Measurements from ENCODE around the gene NCAM1. TPM values are rescaled to one million over a fixed set of nuclear protein-coding genes. Genes with fewer than 3 reads are reported as not detected.

NCAM1 gene
- total RNA-seq, 4 donors from 2014 or later, result 94.8 to 195 (median 150) TPM

GRCh38 chr11:113249491-113249763 is 288.2 kb downstream of the NCAM1 start:
- Histone ChIP-seq H3K4me1 (peaks cover 4% of the 10 kb centered on the region in 2 donors), H3K36me3 (no peaks in the 10 kb centered on the region), H3K27me3 (no peaks in the 10 kb centered on the region), H3K4me3 (replicated peaks in 1 of 3) (no peak overlapping the region), H3K27ac (no peak overlapping the region), H3K9me3 (no peaks in the 10 kb centered on the region)
- TF ChIP-seq POLR2A (IDR thresholded peaks at IDR 0.05) (no peak), CTCF (IDR thresholded peaks at IDR 0.05) (no peak)
- intact Hi-C loops (cut with DNase I), result no loop called here
- DNase-seq, result no peak
- WGBS, 2 donors, result 58 to 62% methylated on average over 2 of the region's 2 CpGs

GRCh38 chr11:113249786-113250185 is 288.6 kb downstream of the NCAM1 start:
- 92 to 97% methylated on average over 6 of the region's 6 CpGs for WGBS, 2 donors
- no peaks in the 10 kb centered on the region for H3K36me3 ChIP-seq
- H3K27me3 ChIP-seq, result no peaks in the 10 kb centered on the region
- DNase-seq, result no peak
- no peaks in the 10 kb centered on the region for H3K9me3 ChIP-seq
- no peak overlapping the region for H3K27ac ChIP-seq
- TF ChIP-seq POLR2A (IDR thresholded peaks at IDR 0.05) (no peak), CTCF (IDR thresholded peaks at IDR 0.05) (no peak)
- peaks cover 4% of the 10 kb centered on the region in 2 donors for H3K4me1 ChIP-seq
- H3K4me3 ChIP-seq (replicated peaks in 1 of 3), result no peak overlapping the region
- intact Hi-C loops (cut with DNase I), result no loop called here

GRCh38 chr11:113251281-113251680 is 290.1 kb downstream of the NCAM1 start:
- 84 to 92% methylated on average over 4 of the region's 4 CpGs for WGBS, 2 donors
- Histone ChIP-seq H3K27me3 (no peaks in the 10 kb centered on the region), H3K4me3 (replicated peaks in 1 of 3) (no peak overlapping the region), H3K27ac (no peak overlapping the region), H3K9me3 (no peaks in the 10 kb centered on the region), H3K4me1 (peaks cover 4 to 9% of the 10 kb centered on the region in 2 donors), H3K36me3 (no peaks in the 10 kb centered on the region)
- no peak for DNase-seq
- TF ChIP-seq POLR2A (IDR thresholded peaks at IDR 0.05) (no peak), CTCF (IDR thresholded peaks at IDR 0.05) (no peak)
- intact Hi-C loops (cut with DNase I), result no loop called here

GRCh38 chr11:113253406-113253805 is 292.2 kb downstream of the NCAM1 start:
- TF ChIP-seq CTCF (IDR thresholded peaks at IDR 0.05) (no peak), POLR2A (IDR thresholded peaks at IDR 0.05) (no peak)

GRCh38 chr11:113255096-113255495 is 293.9 kb downstream of the NCAM1 start:
- no peak for TF ChIP-seq CTCF (IDR thresholded peaks at IDR 0.05)
- TF ChIP-seq POLR2A (IDR thresholded peaks at IDR 0.05), result no peak
- DNase-seq, result no peak
- no peak overlapping the region for H3K27ac ChIP-seq
- intact Hi-C loops (cut with DNase I), result no loop called here
- 77 to 84% methylated on average over 4 of the region's 4 CpGs for WGBS, 2 donors
- no peaks in the 10 kb centered on the region for H3K27me3 ChIP-seq
- no peaks in the 10 kb centered on the region for H3K36me3 ChIP-seq
- no peaks in the 10 kb centered on the region for H3K9me3 ChIP-seq
- H3K4me1 ChIP-seq, result peaks cover 0 to 7% of the 10 kb centered on the region in 2 donors
- no peak overlapping the region for H3K4me3 ChIP-seq (replicated peaks in 1 of 3)

More at GRCh38 chr11:113253406-113253805, 292.2 kb downstream of the NCAM1 start:
- no peaks in the 10 kb centered on the region for H3K9me3 ChIP-seq
- no peaks in the 10 kb centered on the region for H3K27me3 ChIP-seq
- no peak overlapping the region for H3K27ac ChIP-seq
- intact Hi-C loops (cut with DNase I), result no loop called here
- WGBS, 2 donors, result 69 to 89% methylated on average over 5 of the region's 5 CpGs
- DNase-seq, result no peak
- no peak overlapping the region for H3K4me3 ChIP-seq (replicated peaks in 1 of 3)
- H3K36me3 ChIP-seq, result no peaks in the 10 kb centered on the region
- peaks cover 0 to 7% of the 10 kb centered on the region in 2 donors for H3K4me1 ChIP-seq

All from thyroid gland (tissue), 4 donors.